ENCODE measurements around the gene CERS5. TPM values are rescaled to one million over a fixed set of nuclear protein-coding genes. Genes with fewer than 3 reads are reported as not detected.

Gene CERS5
- total RNA-seq, 5 donors from 2014 or later (not counting 1 experiment from before 2014, with no cell fraction given): 41.1 to 58.5 (median 46.2) TPM

DNA sequence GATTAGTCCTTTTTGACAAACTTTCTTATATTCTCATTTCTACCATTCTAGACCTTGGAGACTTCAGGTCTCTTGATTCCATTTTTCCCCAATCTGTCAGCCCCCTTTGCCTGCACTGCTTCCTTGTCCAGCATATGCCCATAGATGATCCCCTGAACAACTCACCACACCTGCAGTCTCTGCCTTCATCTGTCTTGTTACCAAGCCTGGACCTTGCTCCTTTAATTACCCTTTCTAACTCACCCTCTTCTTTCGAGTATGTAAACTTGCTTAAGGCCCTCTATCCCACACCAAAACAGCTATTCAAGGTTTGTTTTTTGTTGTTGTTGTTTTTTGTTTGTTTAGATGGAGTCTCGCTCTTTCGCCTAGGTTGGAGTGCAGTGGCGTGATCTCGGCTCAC, 45.5 kb downstream of the CERS5 start:
- Mint-ChIP-seq H3K4me3 (no peak overlapping the region), H3K27me3 (no peaks in the 10 kb centered on the region), H3K27ac (peak overlapping the region in 1 of 2 donors; percentile 46), H3K9me3 (no peaks in the 10 kb centered on the region), H3K36me3 (peaks cover 36% of the 10 kb centered on the region), H3K4me1 (peaks cover 35 to 50% (median 49%) of the 10 kb centered on the region in 3 donors)
- ATAC-seq (replicated peaks in 1 of 4): no peak
- ChIA-PET CTCF (no interaction called here), POLR2A (no interaction called here)
- no peaks in the 10 kb centered on the region for H3K27me3 ChIP-seq (replicated peaks in 1 of 2; ENCODE audit: control insufficient read depth in 2 of 2, extremely low read depth in 1 of 2, insufficient read depth in 2 of 2, low read length in 1 of 2)
- DNase-seq: no peak
- peaks cover 2 to 15% of the 10 kb centered on the region in 2 experiments for H3K4me1 ChIP-seq (ENCODE audit: control insufficient read depth in 1 of 2, extremely low read depth in 1 of 2, insufficient read depth in 2 of 2, low read length in 2 of 2)
- no peak overlapping the region for H3K4me3 ChIP-seq (ENCODE audit: control insufficient read depth in 1 of 2, extremely low read depth in 1 of 2, low read length in 1 of 2)
- no peak overlapping the region for H3K27ac ChIP-seq (ENCODE audit: low read length)
- no peaks in the 10 kb centered on the region for H3K9me3 ChIP-seq
- WGBS (ENCODE audit: insufficient coverage): no CpG with 5 or more reads among the region's 5 CpGs
- peaks cover 7 to 69% of the 10 kb centered on the region in 2 donors for H3K36me3 ChIP-seq (ENCODE audit: control insufficient read depth in 2 of 2, extremely low read depth in 1 of 2, insufficient read depth in 1 of 2, low read length in 1 of 2)

DNA sequence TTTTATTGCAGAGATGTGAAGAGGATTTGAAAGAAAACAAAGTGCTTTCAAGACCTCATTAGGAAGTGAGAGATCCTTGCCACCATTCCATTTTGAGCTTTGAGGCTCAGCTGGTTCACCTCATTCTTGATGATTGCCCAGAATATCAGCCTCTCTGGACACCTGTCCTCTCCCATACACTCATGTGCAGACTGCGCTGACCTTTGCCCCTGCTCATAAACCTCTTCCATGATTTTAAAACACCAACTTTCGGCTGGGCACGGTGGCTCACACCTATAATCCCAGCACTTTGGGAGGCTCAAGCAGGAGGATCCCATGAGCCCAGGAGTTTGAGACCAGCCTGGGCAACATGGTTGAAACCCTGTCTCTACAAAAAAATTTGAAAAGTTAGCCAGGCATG, 46.2 kb downstream of the CERS5 start:
- Mint-ChIP-seq H3K4me3 (no peak overlapping the region), H3K4me1 (peaks cover 36 to 56% (median 55%) of the 10 kb centered on the region in 3 donors), H3K27me3 (no peaks in the 10 kb centered on the region), H3K9me3 (no peaks in the 10 kb centered on the region), H3K36me3 (peaks cover 39% of the 10 kb centered on the region), H3K27ac (no peak overlapping the region)
- CTCF ChIA-PET: interaction anchor here (0.5 to 0.7 kb wide), 3 partner anchors 21 to 55 kb away, joined by 3 read pairs; no protein-coding TSS in a partner anchor
- peaks cover 2 to 20% of the 10 kb centered on the region in 2 experiments for H3K4me1 ChIP-seq (ENCODE audit: control insufficient read depth in 1 of 2, extremely low read depth in 1 of 2, insufficient read depth in 2 of 2, low read length in 2 of 2)
- peaks cover 7 to 74% of the 10 kb centered on the region in 2 donors for H3K36me3 ChIP-seq (ENCODE audit: control insufficient read depth in 2 of 2, extremely low read depth in 1 of 2, insufficient read depth in 1 of 2, low read length in 1 of 2)
- WGBS (ENCODE audit: insufficient coverage): 100% methylated on average over 3 of the region's 3 CpGs
- POLR2A ChIA-PET: no interaction called here
- no peaks in the 10 kb centered on the region for H3K27me3 ChIP-seq (replicated peaks in 1 of 2; ENCODE audit: control insufficient read depth in 2 of 2, extremely low read depth in 1 of 2, insufficient read depth in 2 of 2, low read length in 1 of 2)
- ATAC-seq (replicated peaks in 1 of 4) (no peak), DNase-seq (no peak)
- H3K4me3 ChIP-seq (ENCODE audit: control insufficient read depth in 1 of 2, extremely low read depth in 1 of 2, low read length in 1 of 2): no peak overlapping the region
- H3K9me3 ChIP-seq: no peaks in the 10 kb centered on the region
- no peak overlapping the region for H3K27ac ChIP-seq (ENCODE audit: low read length)

- H3K27me3 Mint-ChIP-seq: no peaks in the 10 kb centered on the region
- H3K9me3 ChIP-seq: no peaks in the 10 kb centered on the region
- DNase-seq (no peak), ATAC-seq (replicated peaks in 1 of 4) (no peak)
- no peaks in the 10 kb centered on the region for H3K27me3 ChIP-seq (replicated peaks in 1 of 2; ENCODE audit: control insufficient read depth in 2 of 2, extremely low read depth in 1 of 2, insufficient read depth in 2 of 2, low read length in 1 of 2)
- peaks cover 35% of the 10 kb centered on the region for H3K36me3 Mint-ChIP-seq
- POLR2A ChIA-PET: no interaction called here
- 100% methylated on average over 3 of the region's 3 CpGs for WGBS (ENCODE audit: insufficient coverage)
- CTCF ChIA-PET: interaction anchor here in 1 of 2 donors (0.6 to 0.7 kb wide), 2 partner anchors 20 to 56 kb away, joined by 3 read pairs; no protein-coding TSS in a partner anchor
- H3K4me3 ChIP-seq (ENCODE audit: control insufficient read depth in 1 of 2, extremely low read depth in 1 of 2, low read length in 1 of 2): no peak overlapping the region
- peaks cover 36 to 56% (median 55%) of the 10 kb centered on the region in 3 donors for H3K4me1 Mint-ChIP-seq
- H3K4me3 Mint-ChIP-seq: no peak overlapping the region
- no peaks in the 10 kb centered on the region for H3K9me3 Mint-ChIP-seq
- peaks cover 7 to 74% of the 10 kb centered on the region in 2 donors for H3K36me3 ChIP-seq (ENCODE audit: control insufficient read depth in 2 of 2, extremely low read depth in 1 of 2, insufficient read depth in 1 of 2, low read length in 1 of 2)
- peaks cover 0 to 21% of the 10 kb centered on the region in 2 experiments for H3K4me1 ChIP-seq (ENCODE audit: control insufficient read depth in 1 of 2, extremely low read depth in 1 of 2, insufficient read depth in 2 of 2, low read length in 2 of 2)
- peak overlapping the region in 1 of 2 donors; percentile 69 for H3K27ac Mint-ChIP-seq
- H3K27ac ChIP-seq (ENCODE audit: low read length): no peak overlapping the region
Measured at GRCh38 chr12:50120521-50120920, 46.6 kb downstream of the CERS5 start.

- WGBS (ENCODE audit: insufficient coverage): no CpG with 5 or more reads among the region's 2 CpGs
- H3K4me3 Mint-ChIP-seq: no peak overlapping the region
- Histone ChIP-seq H3K27ac (ENCODE audit: low read length) (no peak overlapping the region), H3K4me1 (ENCODE audit: control insufficient read depth in 1 of 2, extremely low read depth in 1 of 2, insufficient read depth in 2 of 2, low read length in 2 of 2) (peaks cover 0 to 26% of the 10 kb centered on the region in 2 experiments), H3K4me3 (ENCODE audit: control insufficient read depth in 1 of 2, extremely low read depth in 1 of 2, low read length in 1 of 2) (no peak overlapping the region), H3K9me3 (no peaks in the 10 kb centered on the region), H3K36me3 (ENCODE audit: control insufficient read depth in 2 of 2, extremely low read depth in 1 of 2, insufficient read depth in 1 of 2, low read length in 1 of 2) (peaks cover 7 to 72% of the 10 kb centered on the region in 2 donors), H3K27me3 (replicated peaks in 1 of 2; ENCODE audit: control insufficient read depth in 2 of 2, extremely low read depth in 1 of 2, insufficient read depth in 2 of 2, low read length in 1 of 2) (no peaks in the 10 kb centered on the region)
- ChIA-PET CTCF (interaction anchor here (0.6 to 1.2 kb wide), 3 partner anchors 9 to 10 kb away, joined by 3 to 4 read pairs (median 3); no protein-coding TSS in a partner anchor), POLR2A (interaction anchor here in 1 of 2 donors (0.6 kb wide), 1 partner anchor 51 kb away, joined by 3 read pairs; no protein-coding TSS in a partner anchor)
- no peak overlapping the region for H3K27ac Mint-ChIP-seq
- no peak for ATAC-seq (replicated peaks in 1 of 4)
- peaks cover 33 to 53% (median 49%) of the 10 kb centered on the region in 3 donors for H3K4me1 Mint-ChIP-seq
- H3K9me3 Mint-ChIP-seq: no peaks in the 10 kb centered on the region
- DNase-seq: no peak
- H3K36me3 Mint-ChIP-seq: peaks cover 33% of the 10 kb centered on the region
- no peaks in the 10 kb centered on the region for H3K27me3 Mint-ChIP-seq
Measured at GRCh38 chr12:50119387-50119786, 47.8 kb downstream of the CERS5 start.

DNA sequence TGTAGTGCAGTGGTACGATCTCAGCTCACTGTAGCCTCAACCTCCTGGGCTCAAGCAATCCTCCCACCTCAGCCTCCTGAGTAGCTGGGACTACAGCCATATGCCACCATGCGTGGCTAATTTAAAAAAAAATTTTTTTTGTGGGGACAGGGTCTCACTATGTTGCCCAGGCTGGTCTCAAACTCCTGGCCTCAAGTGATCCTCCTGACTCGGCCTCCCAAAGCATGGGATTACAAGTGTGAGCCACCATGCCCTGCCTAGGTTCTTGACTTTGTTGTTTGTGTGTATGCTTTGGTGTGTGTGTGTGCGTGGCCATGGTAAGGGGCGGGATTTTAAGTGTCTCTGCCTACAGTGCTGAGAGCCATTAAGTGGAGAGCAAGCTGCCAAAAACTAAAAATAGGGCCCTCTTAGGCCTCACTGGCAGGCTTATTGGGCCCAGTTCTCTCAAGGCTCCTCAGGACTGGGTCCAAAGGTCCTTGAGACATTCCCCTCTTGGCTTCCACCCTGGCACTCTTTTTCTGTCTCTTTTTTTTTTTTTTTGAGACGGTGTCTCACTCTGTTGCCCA, 50.0 kb downstream of the CERS5 start:
- Mint-ChIP-seq H3K27me3 (no peaks in the 10 kb centered on the region), H3K36me3 (peaks cover 22% of the 10 kb centered on the region), H3K4me3 (peak overlapping the region in 2 of 3 donors; percentile 21 to 53), H3K4me1 (peaks cover 40 to 62% (median 57%) of the 10 kb centered on the region in 3 donors), H3K9me3 (no peaks in the 10 kb centered on the region), H3K27ac (peak overlapping the region in 1 of 2 donors; percentile 11)
- no peak for ATAC-seq (replicated peaks in 1 of 4)
- no peak for DNase-seq
- ChIA-PET CTCF (interaction anchor here in 1 of 2 donors (0.6 to 6.1 kb wide), 3 partner anchors 15 to 404 kb away, joined by 3 to 47 read pairs (median 4); no protein-coding TSS in a partner anchor), POLR2A (interaction anchor here (0.6 to 1.6 kb wide), 3 partner anchors 8 to 36 kb away, joined by 3 to 6 read pairs (median 3); no protein-coding TSS in a partner anchor)
- 91% methylated on average over 4 of the region's 6 CpGs for WGBS (ENCODE audit: insufficient coverage)
- Histone ChIP-seq H3K27me3 (replicated peaks in 1 of 2; ENCODE audit: control insufficient read depth in 2 of 2, extremely low read depth in 1 of 2, insufficient read depth in 2 of 2, low read length in 1 of 2) (no peaks in the 10 kb centered on the region), H3K4me3 (ENCODE audit: control insufficient read depth in 1 of 2, extremely low read depth in 1 of 2, low read length in 1 of 2) (no peak overlapping the region), H3K9me3 (no peaks in the 10 kb centered on the region), H3K4me1 (ENCODE audit: control insufficient read depth in 1 of 2, extremely low read depth in 1 of 2, insufficient read depth in 2 of 2, low read length in 2 of 2) (peaks cover 2 to 43% of the 10 kb centered on the region in 2 experiments), H3K36me3 (ENCODE audit: control insufficient read depth in 2 of 2, extremely low read depth in 1 of 2, insufficient read depth in 1 of 2, low read length in 1 of 2) (peaks cover 7 to 51% of the 10 kb centered on the region in 2 donors), H3K27ac (ENCODE audit: low read length) (no peak overlapping the region)

GRCh38 chr12:50112456-50113218, 54.5 kb downstream of the CERS5 start:
- Mint-ChIP-seq H3K27me3 (no peaks in the 10 kb centered on the region), H3K36me3 (peaks cover 6% of the 10 kb centered on the region), H3K27ac (peak overlapping the region; percentile 92 to 96), H3K4me1 (peaks cover 39 to 55% (median 50%) of the 10 kb centered on the region in 3 donors), H3K9me3 (no peaks in the 10 kb centered on the region), H3K4me3 (peak overlapping the region; percentile 92 to 97 (median 96))
- ChIA-PET POLR2A (interaction anchor here (0.5 to 2.5 kb wide), 20 partner anchors 14 to 1260 kb away, joined by 3 to 24 read pairs (median 4); partner anchors contain the start of genes SMARCD1 (in 2 of the 2), CERS5 (in 1 of the 2), DDX23 (in 1 of the 2) and POU6F1 (in 1 of the 2)), CTCF (interaction anchor here (0.6 to 6.1 kb wide), 25 partner anchors 12 to 1193 kb away, joined by 3 to 94 read pairs (median 4); partner anchors contain the start of genes CERS5 (in 2 of the 2), SMARCD1 (in 2 of the 2), NCKAP5L (in 1 of the 2) and RACGAP1 (in 1 of the 2))
- H3K27ac ChIP-seq (ENCODE audit: low read length): peak overlapping the region; percentile 84
- no peaks in the 10 kb centered on the region for H3K27me3 ChIP-seq (replicated peaks in 1 of 2; ENCODE audit: control insufficient read depth in 2 of 2, extremely low read depth in 1 of 2, insufficient read depth in 2 of 2, low read length in 1 of 2)
- WGBS (ENCODE audit: insufficient coverage): 7% methylated on average over 15 of the region's 26 CpGs
- peaks cover 2 to 59% of the 10 kb centered on the region in 2 experiments for H3K4me1 ChIP-seq (ENCODE audit: control insufficient read depth in 1 of 2, extremely low read depth in 1 of 2, insufficient read depth in 2 of 2, low read length in 2 of 2)
- ATAC-seq (replicated peaks in 1 of 4): no peak
- DNase-seq: peak in 2 of 35 experiments; percentile 5 to 6
- H3K36me3 ChIP-seq (ENCODE audit: control insufficient read depth in 2 of 2, extremely low read depth in 1 of 2, insufficient read depth in 1 of 2, low read length in 1 of 2): peaks cover 4 to 17% of the 10 kb centered on the region in 2 donors
- H3K9me3 ChIP-seq: no peaks in the 10 kb centered on the region
- H3K4me3 ChIP-seq (ENCODE audit: control insufficient read depth in 1 of 2, extremely low read depth in 1 of 2, low read length in 1 of 2): peak overlapping the region; percentile 81 to 98
